Activated CD8-positive, alpha-beta T cell treated with anti-CD3 and anti-CD28 coated beads, Interleukin-2, amount 10 ng/mL, durations not matched to agents 7 days and 5 days (primary cell): Measurements from ENCODE around the gene AHRR. TPM values are rescaled to one million over a fixed set of nuclear protein-coding genes. Genes with fewer than 3 reads are reported as not detected.
A peak's percentile ranks its signal among the peaks of the same experiment; 100 is the strongest.

Source experiments
- ATAC-seq: fragments of 150-1000 bp; cut with Tn5 transposase; one replicate; pipeline ENCODE4 v1.10.0; 2021; ENCODE audit warnings: moderate library complexity
- CTCF ChIA-PET: fragments of 350-600 bp; sonication (Branson Sonifier 250); formaldehyde crosslinking; loops from one replicate; lab custom pipeline; 2021; ENCODE audit warnings: antibody characterized with exemption; lab: Charles Lee
- POLR2A ChIA-PET: fragments of 350-600 bp; sonication (Branson Sonifier 250); formaldehyde crosslinking; loops from one replicate; lab custom pipeline; 2021; ENCODE audit warnings: antibody characterized with exemption; lab: Charles Lee
- DNase-seq: peaks from one replicate; pipeline ENCODE4 v3.0.0-alpha.2; 2020
- H3K27ac Mint-ChIP-seq: one replicate; pipeline ENCODE4 v1.8.0; 2021; ENCODE audit warnings: mild to moderate bottlenecking, mixed read lengths
- H3K27me3 Mint-ChIP-seq: one replicate; pipeline ENCODE4 v1.8.0; 2021; ENCODE audit warnings: low read depth, mixed read lengths
- H3K36me3 Mint-ChIP-seq: one replicate; pipeline ENCODE4 v1.8.0; 2021; ENCODE audit warnings: low read depth, mixed read lengths
- H3K4me1 Mint-ChIP-seq: one replicate; pipeline ENCODE4 v1.8.0; 2021; ENCODE audit warnings: low read depth, mixed read lengths
- H3K4me3 Mint-ChIP-seq: one replicate; pipeline ENCODE4 v1.8.0; 2021; ENCODE audit warnings: mild to moderate bottlenecking, mixed read lengths
- H3K9me3 Mint-ChIP-seq: one replicate; pipeline ENCODE4 v1.8.0; 2022; ENCODE audit warnings: mixed read lengths; ENCODE audit not compliant: insufficient read depth
- total RNA-seq, 2 experiments: library from RNA; stranded (reverse); gene quantifications; one replicate each; pipeline ENCODE4 v1.2.3, GENCODE V29; 2021

Gene AHRR
- total RNA-seq, 2 experiments from 2014 or later = 56.1 to 57.2 TPM

DNA sequence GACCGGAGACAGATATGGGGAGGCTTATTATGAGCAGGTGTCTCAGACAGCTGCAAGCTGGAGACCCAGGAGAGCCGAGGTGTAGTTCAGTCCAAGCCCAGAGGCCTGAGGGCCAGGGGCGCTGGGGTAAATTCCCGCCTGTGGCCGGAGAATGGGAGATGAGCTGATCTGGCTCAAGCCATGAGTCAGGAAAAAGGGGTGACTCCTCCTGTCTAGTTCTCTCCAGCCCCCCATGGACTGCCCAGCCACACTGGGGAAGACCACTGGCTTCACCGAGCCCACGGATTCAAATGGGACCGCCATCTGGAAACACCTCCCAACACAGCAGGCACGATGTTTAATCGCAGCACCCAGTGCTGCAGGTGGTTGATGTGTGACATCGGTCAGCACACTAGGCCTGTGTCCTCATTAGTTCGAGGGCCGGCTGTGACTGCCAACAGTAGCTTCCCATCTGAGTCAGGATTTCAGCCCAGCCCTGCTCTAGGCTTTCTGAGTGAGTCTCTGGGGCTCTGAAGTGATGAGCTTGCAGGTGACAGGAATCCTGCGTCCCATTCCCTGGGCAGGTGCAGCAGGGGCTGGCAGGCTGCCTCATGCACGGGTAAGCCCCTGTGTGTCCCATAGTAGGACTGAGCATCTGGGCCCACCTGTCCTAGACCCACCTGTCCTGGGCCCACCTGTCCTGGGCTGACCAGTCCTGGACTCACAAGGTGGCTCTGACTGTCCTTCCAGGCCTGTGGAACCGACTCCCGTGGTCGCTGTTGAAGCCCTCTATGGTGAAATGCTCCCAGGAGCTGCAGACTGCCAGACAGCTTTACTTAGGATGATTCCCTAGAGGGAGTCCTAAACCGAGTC lies 49.7 kb downstream of the AHRR start:
- H3K9me3 Mint-ChIP-seq = no peaks in the 10 kb centered on the region
- POLR2A ChIA-PET = interaction anchor here (0.9 to 2.1 kb wide), 4 partner anchors 12 to 29 kb away, joined by 3 to 9 read pairs (median 4); no protein-coding TSS in a partner anchor
- CTCF ChIA-PET = interaction anchor here (0.8 to 1.5 kb wide), 4 partner anchors 22 to 54 kb away, joined by 3 to 4 read pairs (median 3); no protein-coding TSS in a partner anchor
- peak overlapping the region; percentile 32 for H3K4me3 Mint-ChIP-seq
- no peaks in the 10 kb centered on the region for H3K27me3 Mint-ChIP-seq
- peaks cover 52% of the 10 kb centered on the region for H3K36me3 Mint-ChIP-seq
- DNase-seq = peak; percentile 20
- H3K4me1 Mint-ChIP-seq = peaks cover 83% of the 10 kb centered on the region
- no peak for ATAC-seq
- peak overlapping the region; percentile 87 for H3K27ac Mint-ChIP-seq

DNA sequence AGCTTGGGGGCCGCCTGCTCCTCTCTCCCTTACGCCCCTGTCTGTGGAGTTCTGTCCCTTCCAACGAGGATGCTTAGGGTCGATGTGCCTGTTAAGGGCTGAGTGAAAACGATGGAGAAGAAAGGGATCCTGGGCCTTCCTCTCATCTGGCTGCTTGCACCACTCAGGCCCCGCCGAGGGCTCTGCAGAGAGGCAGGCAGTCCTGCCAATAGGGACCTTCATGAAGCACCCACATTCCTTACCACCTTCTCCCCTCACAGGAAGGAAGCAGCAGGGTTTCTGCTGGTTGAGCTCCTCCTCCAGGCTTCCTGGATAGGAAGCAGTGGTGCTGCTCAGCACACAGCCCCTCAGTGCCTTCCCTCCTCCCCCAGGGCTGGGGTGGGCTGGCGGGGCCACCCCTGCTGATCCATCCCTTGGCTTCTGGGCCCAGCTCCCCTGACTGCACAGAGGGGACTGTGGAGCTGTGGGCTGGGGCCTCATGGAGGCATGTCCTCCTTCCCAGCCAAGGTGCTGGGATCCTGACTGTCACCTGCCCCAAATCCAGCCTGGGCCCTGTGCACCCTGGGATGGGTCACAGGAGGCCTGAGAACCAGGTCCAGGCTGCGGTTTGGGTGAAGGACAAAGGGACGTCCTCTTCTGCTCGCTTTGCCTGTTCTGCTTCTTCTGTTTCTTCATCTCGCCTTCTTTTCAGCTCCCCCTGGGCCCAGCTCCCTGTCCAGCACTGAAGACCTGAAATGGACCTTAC lies 50.5 kb downstream of the AHRR start:
- Mint-ChIP-seq H3K4me3 (peak overlapping the region; percentile 56), H3K27me3 (no peaks in the 10 kb centered on the region), H3K4me1 (peaks cover 86% of the 10 kb centered on the region), H3K36me3 (peaks cover 54% of the 10 kb centered on the region), H3K27ac (peak overlapping the region; percentile 87), H3K9me3 (no peaks in the 10 kb centered on the region)
- ChIA-PET POLR2A (interaction anchor here (0.9 to 2.1 kb wide), 4 partner anchors 12 to 28 kb away, joined by 3 to 9 read pairs (median 4); no protein-coding TSS in a partner anchor), CTCF (interaction anchor here (0.8 to 1.5 kb wide), 4 partner anchors 21 to 55 kb away, joined by 3 to 4 read pairs (median 3); no protein-coding TSS in a partner anchor)
- peak; percentile 17 for ATAC-seq
- DNase-seq = peak; percentile 42

DNA sequence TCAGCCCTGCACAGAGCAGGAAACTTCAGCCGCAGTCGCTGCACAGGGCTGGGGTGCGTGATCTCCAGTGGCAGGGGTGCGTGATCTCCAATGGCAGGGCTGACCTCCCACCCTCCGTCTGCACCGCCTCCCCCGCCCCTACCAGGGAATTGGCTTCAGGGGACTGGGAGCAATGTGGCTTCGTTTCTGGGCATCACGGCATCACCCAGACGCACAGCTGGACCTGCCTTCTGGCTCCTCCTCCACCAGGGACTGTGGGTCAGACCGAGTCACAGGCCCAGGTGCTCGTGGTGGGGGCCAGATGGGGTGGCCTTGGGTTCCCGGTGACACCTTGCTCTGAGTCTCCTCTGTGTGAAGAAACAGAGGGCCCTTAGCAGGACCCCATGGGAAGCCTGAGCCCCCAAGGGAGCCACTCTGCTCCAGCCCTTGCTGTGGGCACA lies 51.1 kb downstream of the AHRR start:
- H3K27ac Mint-ChIP-seq = peak overlapping the region; percentile 87
- ChIA-PET CTCF (interaction anchor here (1.0 kb wide), 1 partner anchor 42 kb away, joined by 3 read pairs; no protein-coding TSS in a partner anchor), POLR2A (interaction anchor here (0.7 to 2.1 kb wide), 4 partner anchors 20 to 27 kb away, joined by 3 to 9 read pairs (median 6); no protein-coding TSS in a partner anchor)
- peaks cover 54% of the 10 kb centered on the region for H3K36me3 Mint-ChIP-seq
- no peak for DNase-seq
- peaks cover 87% of the 10 kb centered on the region for H3K4me1 Mint-ChIP-seq
- H3K27me3 Mint-ChIP-seq = no peaks in the 10 kb centered on the region
- no peaks in the 10 kb centered on the region for H3K9me3 Mint-ChIP-seq
- H3K4me3 Mint-ChIP-seq = peak overlapping the region; percentile 56
- ATAC-seq = no peak

DNA sequence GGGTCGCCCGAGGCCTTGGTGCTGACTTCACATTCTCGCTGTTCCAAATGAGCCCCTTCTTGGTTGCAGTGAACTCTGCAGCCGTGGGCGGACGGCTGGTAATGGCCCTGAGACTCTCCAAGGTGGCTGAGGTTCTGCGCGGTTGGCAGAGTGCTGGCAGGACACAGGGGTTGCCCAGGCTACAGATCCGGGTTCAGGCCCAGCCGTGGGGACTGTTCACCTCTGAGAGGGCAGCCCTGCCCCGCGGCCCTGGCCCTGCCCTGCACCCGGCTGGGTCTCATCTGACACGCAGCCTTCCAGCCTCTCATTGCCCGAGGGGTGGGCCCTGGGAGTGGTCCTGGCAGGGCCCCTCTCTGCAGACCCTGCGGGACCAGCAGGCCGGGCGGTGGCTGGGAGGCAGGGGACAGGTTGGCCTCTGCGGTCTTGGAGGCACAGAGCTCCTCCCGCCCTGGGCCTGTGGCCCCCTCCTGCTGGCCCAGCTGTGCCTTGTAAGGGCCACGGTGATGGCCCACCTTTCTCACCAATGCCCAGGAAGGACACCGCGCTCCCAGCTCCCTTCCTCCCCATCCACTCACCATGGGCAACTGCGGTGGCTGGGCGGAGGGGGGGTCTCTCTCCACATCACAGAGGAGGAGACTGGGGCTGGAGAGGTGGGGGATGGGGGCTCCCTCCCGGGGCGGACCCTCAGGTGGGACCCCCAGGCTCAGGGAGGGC lies 51.6 kb downstream of the AHRR start:
- ATAC-seq = peak; percentile 18
- POLR2A ChIA-PET = interaction anchor here (0.7 to 1.8 kb wide), 3 partner anchors 19 to 27 kb away, joined by 4 to 9 read pairs (median 5); no protein-coding TSS in a partner anchor
- Mint-ChIP-seq H3K4me1 (peaks cover 87% of the 10 kb centered on the region), H3K36me3 (peaks cover 56% of the 10 kb centered on the region), H3K27me3 (no peaks in the 10 kb centered on the region), H3K9me3 (no peaks in the 10 kb centered on the region), H3K27ac (peak overlapping the region; percentile 87), H3K4me3 (peak overlapping the region; percentile 56)
- DNase-seq = peak; percentile 21
- CTCF ChIA-PET = no interaction called here

DNA sequence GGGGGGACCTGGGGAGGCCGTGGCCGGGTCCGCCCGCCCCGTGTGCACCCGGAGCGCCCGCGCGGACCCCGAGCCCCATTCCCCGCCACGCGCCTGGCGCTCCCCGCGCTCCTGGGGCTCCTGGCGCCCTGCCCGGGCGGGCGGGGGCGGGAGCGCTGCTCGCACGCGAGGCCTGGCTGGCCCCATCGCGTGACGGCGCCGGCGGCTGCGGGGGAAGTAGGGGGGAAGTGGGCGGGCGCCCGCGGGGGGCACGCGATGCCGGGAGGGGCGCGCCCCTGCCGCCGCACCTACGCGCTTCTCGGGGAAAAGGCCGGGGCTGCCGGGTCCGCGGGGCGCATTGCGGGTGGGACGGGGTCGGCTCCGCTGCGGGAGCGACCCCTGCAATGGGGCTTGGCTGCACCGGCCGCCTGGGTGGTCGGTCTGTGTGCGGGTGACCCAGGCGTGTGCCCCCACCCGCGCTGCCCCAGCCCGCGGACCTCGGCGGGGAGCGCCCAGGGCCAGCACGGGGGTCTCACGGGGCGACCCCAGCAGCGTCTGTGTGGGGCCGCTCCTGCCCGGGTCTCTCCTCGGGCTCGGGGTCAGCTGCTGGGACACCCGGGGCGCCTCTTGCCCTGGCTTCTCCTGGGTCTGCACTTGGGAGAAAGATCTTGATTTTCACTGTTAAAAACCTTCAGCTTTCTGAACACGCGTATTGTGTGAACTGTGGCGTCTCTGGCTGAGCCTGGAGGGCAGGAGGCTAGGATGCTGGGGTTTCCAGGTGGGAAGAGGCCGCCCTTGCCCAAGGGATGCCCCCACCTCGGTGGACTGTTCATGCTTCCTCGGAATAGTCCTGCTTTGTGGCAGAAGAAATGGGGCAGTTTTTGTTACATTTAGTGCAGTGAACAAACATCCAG lies 52.4 kb downstream of the AHRR start:
- DNase-seq = peak; percentile 87
- peak overlapping the region; percentile 70 for H3K4me3 Mint-ChIP-seq
- ATAC-seq = peak; percentile 54
- peaks cover 87% of the 10 kb centered on the region for H3K4me1 Mint-ChIP-seq
- ChIA-PET POLR2A (interaction anchor here (0.6 to 2.9 kb wide), 3 partner anchors 19 to 31 kb away, joined by 3 to 18 read pairs (median 5); no protein-coding TSS in a partner anchor), CTCF (interaction anchor here (1.2 kb wide), 1 partner anchor 9 kb away, joined by 3 read pairs; no protein-coding TSS in a partner anchor)
- peaks cover 54% of the 10 kb centered on the region for H3K36me3 Mint-ChIP-seq
- H3K9me3 Mint-ChIP-seq = no peaks in the 10 kb centered on the region
- H3K27me3 Mint-ChIP-seq = no peaks in the 10 kb centered on the region
- H3K27ac Mint-ChIP-seq = peak overlapping the region; percentile 97

DNA sequence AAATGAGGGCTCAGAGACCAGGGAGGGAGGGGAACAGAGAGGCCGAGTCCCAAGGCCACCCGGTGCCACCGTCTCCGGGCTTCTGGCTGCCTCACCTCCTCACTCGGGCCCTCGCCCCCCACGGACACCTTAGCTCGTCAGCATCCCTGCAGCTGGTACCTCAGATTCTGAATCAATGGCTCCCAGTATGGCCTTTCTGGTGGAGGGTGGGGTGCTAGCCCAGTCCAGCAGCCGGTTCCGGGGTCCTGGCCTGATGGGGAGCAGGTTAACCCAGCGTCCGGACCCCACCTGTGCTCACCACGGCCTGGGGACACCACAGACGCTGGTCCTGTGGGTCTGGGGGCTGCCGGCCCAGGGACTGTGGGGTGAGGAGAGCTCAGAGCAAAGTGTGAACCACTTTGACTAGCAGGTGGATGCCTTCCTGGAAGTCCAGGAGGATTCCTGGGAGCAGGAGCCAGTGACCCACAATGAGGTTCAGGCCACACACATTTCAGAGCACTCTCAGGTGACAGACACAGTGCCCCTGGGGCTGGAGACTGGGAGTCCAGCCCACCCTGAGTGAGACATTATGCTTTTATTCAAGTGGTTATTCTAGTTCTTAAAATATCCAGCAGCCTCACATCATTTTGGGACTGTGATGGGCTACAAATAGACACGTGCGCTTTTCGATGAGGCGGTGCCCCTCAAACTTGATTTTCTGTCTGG lies 53.3 kb downstream of the AHRR start:
- DNase-seq (peak; percentile 20), ATAC-seq (no peak)
- ChIA-PET POLR2A (interaction anchor here (0.6 to 2.9 kb wide), 3 partner anchors 18 to 30 kb away, joined by 3 to 18 read pairs (median 5); no protein-coding TSS in a partner anchor), CTCF (interaction anchor here (1.2 kb wide), 1 partner anchor 8 kb away, joined by 3 read pairs; no protein-coding TSS in a partner anchor)
- Mint-ChIP-seq H3K36me3 (peaks cover 55% of the 10 kb centered on the region), H3K9me3 (peaks cover 3% of the 10 kb centered on the region), H3K4me1 (peaks cover 87% of the 10 kb centered on the region), H3K4me3 (peak overlapping the region; percentile 70), H3K27me3 (no peaks in the 10 kb centered on the region), H3K27ac (peak overlapping the region; percentile 97)

DNA sequence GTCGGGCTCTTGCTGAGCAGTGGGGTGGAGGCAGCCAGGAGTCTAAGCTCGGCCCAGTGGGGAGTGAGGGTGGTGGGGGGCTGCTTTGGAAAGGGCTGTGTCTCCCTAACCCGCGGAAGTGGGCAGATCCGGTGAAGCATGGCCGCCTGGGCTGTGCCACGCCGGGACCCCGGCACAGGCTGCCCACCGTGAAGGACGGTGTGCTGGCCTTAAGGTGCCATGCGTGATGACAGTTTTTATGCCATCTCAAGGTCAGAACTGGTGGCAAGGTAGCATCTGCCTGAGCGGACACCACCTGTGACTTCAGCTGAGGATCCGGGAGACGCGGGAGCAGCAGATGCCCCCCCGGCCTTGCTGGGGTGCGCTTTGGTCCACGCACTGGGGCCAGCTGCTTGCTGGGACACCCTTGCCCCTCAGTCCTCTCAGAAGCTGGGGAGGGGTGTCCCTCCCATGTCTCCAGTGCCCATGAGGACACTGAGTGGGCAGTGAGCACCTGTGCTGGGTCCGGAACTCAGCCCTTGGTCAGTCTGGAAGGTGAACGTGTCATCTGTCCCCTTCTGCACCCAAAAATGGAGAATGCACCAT lies 53.9 kb downstream of the AHRR start:
- POLR2A ChIA-PET = interaction anchor here (2.9 kb wide), 1 partner anchor 18 kb away, joined by 18 read pairs; no protein-coding TSS in a partner anchor
- no peak for ATAC-seq
- Mint-ChIP-seq H3K36me3 (peaks cover 54% of the 10 kb centered on the region), H3K4me1 (peaks cover 88% of the 10 kb centered on the region), H3K9me3 (peaks cover 4% of the 10 kb centered on the region), H3K27ac (peak overlapping the region; percentile 97), H3K4me3 (peak overlapping the region; percentile 70), H3K27me3 (no peaks in the 10 kb centered on the region)
- CTCF ChIA-PET = no interaction called here
- peak; percentile 20 for DNase-seq

DNA sequence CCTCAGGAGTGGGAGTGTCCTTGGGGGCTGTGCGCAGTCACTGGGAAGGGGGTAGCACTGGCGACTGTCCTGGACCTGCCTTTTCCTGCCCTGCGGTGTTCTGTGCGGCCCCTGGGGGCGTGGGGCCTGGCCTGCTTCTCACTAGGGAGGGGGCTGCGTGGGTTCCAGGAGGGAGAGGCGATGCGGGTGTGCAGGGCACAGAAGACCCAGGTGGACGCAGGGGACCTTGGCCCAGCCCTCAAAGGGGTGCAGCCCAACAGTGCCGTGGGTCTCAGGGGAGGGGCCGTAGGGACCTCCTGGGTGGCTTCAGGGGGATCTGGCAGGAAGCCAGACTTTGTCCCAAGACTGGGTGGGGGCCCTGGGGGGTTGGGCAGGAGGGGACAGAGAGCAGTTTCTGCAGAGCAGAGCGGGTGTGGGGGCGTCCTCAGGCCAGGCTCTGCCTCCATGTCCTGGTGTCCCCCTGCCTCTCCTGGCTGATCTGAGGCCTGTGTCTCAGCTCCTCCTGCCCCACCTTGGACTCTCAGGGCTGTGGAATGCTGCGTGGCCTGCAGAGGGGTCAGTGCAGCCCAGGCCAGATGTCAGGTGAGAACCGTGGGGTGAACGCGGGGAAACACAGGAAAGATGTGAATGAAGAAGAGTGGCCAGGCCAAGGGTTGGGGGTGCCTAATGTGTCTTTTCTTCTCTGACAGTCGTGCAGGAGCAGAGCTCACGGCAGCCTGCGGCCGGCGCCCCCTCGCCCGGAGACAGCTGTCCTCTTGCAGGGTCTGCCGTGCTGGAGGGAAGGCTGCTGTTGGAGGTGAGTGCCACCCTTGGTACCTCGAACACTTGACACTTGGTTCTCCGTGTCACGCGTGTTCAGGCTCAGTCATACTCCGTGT lies 54.6 kb downstream of the AHRR start:
- ATAC-seq = no peak
- peak; percentile 22 for DNase-seq
- H3K27me3 Mint-ChIP-seq = no peaks in the 10 kb centered on the region
- H3K4me3 Mint-ChIP-seq = no peak overlapping the region
- CTCF ChIA-PET = no interaction called here
- peak overlapping the region; percentile 97 for H3K27ac Mint-ChIP-seq
- H3K4me1 Mint-ChIP-seq = peaks cover 88% of the 10 kb centered on the region
- peaks cover 4% of the 10 kb centered on the region for H3K9me3 Mint-ChIP-seq
- H3K36me3 Mint-ChIP-seq = peaks cover 56% of the 10 kb centered on the region
- POLR2A ChIA-PET = interaction anchor here (0.7 to 2.9 kb wide), 2 partner anchors 17 to 70 kb away, joined by 3 to 18 read pairs; no protein-coding TSS in a partner anchor
